A549 treated with GW870086 at 1 μM for 4 hours (cell line): ENCODE measurements around the gene HSD17B3. TPM values are rescaled to one million over a fixed set of nuclear protein-coding genes. Genes with fewer than 3 reads are reported as not detected.

Source experiments
- total RNA-seq: library from RNA; stranded (reverse); fragments of 200-300 nt; extraction: Qiagen RNA extraction; gene quantifications from 5 replicates; pipeline ENCODE4 v1.2.3, GENCODE V29; 2022; ENCODE audit warnings: low read depth

The HSD17B3 gene
- 0.54 TPM in 1 of 5 replicates, not detected in the others for total RNA-seq

GRCh38 chr9:96302021-96302420 is at the start of gene HSD17B3:
HSD17B3 (minus strand) TSS chr9:96302176; CDS start chr9:96302104, 72 bp downstream.

Other genes with a start within 250 kb of the HSD17B3 start
- 15.3 to 21.7 TPM (median 20.6 TPM) in 5 replicates for gene SLC35D2, start 81.5 kb upstream of the HSD17B3 start, total RNA-seq
- gene ZNF367, start 116.2 kb upstream of the HSD17B3 start, total RNA-seq: 3.4 to 5.5 TPM (median 4.5 TPM) in 5 replicates
- gene HABP4, start 148.0 kb upstream of the HSD17B3 start, total RNA-seq: 15.2 to 16.9 TPM (median 15.7 TPM) in 5 replicates